ENCODE data around the gene P2RX7. TPM values are rescaled to one million over a fixed set of nuclear protein-coding genes. Genes with fewer than 3 reads are reported as not detected.

P2RX7 gene
- total and polyA plus RNA-seq, 9 of the 15 experiments (the other 6 are each of a cell fraction or from before 2014, with no cell fraction given), result 0.04 to 0.65 (median 0.30) TPM

GRCh38 chr12:121217063-121217462 lies 84.4 kb downstream of the P2RX7 start:
- no peak overlapping the region for H3K9ac ChIP-seq (ENCODE audit: insufficient read depth in 1 of 2, low read depth in 2 of 2, low read length in 2 of 2)
- WGBS (ENCODE audit: insufficient coverage, low coverage, missing lambda C conversion rate), result 67% methylated on average over 8 of the region's 8 CpGs
- intact Hi-C loops (cut with micrococcal nuclease), result loop anchor here (10.0 kb wide), 1 partner anchor 212 kb away; no protein-coding TSS in a partner anchor
- no peak overlapping the region for H3K4me2 ChIP-seq (ENCODE audit: insufficient read depth, low read length)
- no peaks in the 10 kb centered on the region for H3K27me3 ChIP-seq (ENCODE audit: control insufficient read depth in 2 of 2, insufficient read depth in 2 of 2, low read length in 2 of 2)
- H3K79me2 ChIP-seq (ENCODE audit: control insufficient read depth, insufficient read depth, low read length), result no peaks in the 10 kb centered on the region
- in situ Hi-C loops (cut with MboI), result no loop called here
- no peak overlapping the region for H2AFZ ChIP-seq (ENCODE audit: low read depth, low read length)
- FAIRE-seq, result no peak
- DNase-seq (ENCODE audit: extremely low read depth in 1 of 4, low spot score in 3 of 4), result peak in 2 of 4 experiments; percentile 2 to 10
- H3K9me3 ChIP-seq (replicated peaks; ENCODE audit: control insufficient read depth, insufficient read depth, low read depth, low read length), result no peaks in the 10 kb centered on the region
- POLR2A ChIA-PET, result interaction anchor here (0.7 to 1.2 kb wide), 2 partner anchors 10 to 33 kb away, joined by 3 to 4 read pairs; no protein-coding TSS in a partner anchor
- no peak for ATAC-seq
- no peak overlapping the region for H3K27ac ChIP-seq (ENCODE audit: extremely low read depth, low read depth, low read length)
- CTCF ChIA-PET (ENCODE audit: low intra/inter-chr PET ratio), result no interaction called here
- TF ChIP-seq ZNF354B (CRISPR knock-in tag; IDR thresholded peaks at IDR 0.05), result no peak
- no peak for TF ChIP-seq XRCC5 (IDR thresholded peaks at IDR 0.05; ENCODE audit: low read depth, low read length)
- TF ChIP-seq BRCA1 (IDR thresholded peaks at IDR 0.05), result no peak
- no peak for TF ChIP-seq BRCA1 (CRISPR knock-in tag; IDR thresholded peaks at IDR 0.05)
- no peak for TF ChIP-seq MTF1 (CRISPR knock-in tag; IDR thresholded peaks at IDR 0.05; ENCODE audit: borderline replicate concordance)
- peak; percentile 4 for TF ChIP-seq MEIS2 (IDR thresholded peaks at IDR 0.05; ENCODE audit: partially characterized antibody)
- no peak for TF ChIP-seq ZNF551 (CRISPR knock-in tag; IDR thresholded peaks at IDR 0.05)
- TF ChIP-seq ATF4 (CRISPR knock-in tag; IDR thresholded peaks at IDR 0.05), result no peak
- no peak for TF ChIP-seq PPARD (CRISPR knock-in tag; IDR thresholded peaks at IDR 0.05)
- no peak for TF ChIP-seq PHF21A (IDR thresholded peaks at IDR 0.05; ENCODE audit: borderline replicate concordance, low read depth)
- H3K36me3 ChIP-seq (ENCODE audit: control insufficient read depth, insufficient read depth, low read length), result peaks cover 8% of the 10 kb centered on the region; the same call in 1 of the 3 replicates
- no peaks in the 10 kb centered on the region for H4K20me1 ChIP-seq (replicated peaks; ENCODE audit: control insufficient read depth, insufficient read depth, low read length)
- H3K9me1 ChIP-seq (ENCODE audit: control insufficient read depth, insufficient read depth, low read length), result peaks cover 6% of the 10 kb centered on the region
- no peak overlapping the region for H3K4me3 ChIP-seq
- BruUV-seq (replicated peaks), result no TSS peak
- peaks cover 0 to 7% of the 10 kb centered on the region in 2 experiments; a peak in 2 of 5 replicates for H3K4me1 ChIP-seq (replicated peaks in 1 of 2; ENCODE audit: control insufficient read depth in 2 of 2, insufficient read depth in 2 of 2, low read length in 2 of 2)
